Renal cortical epithelial cell (primary cell): Measurements from ENCODE around the gene EYA2. TPM values are rescaled to one million over a fixed set of nuclear protein-coding genes. Genes with fewer than 3 reads are reported as not detected.

Experiments used
- DNase-seq: peaks from one replicate; pipeline ENCODE4 v3.0.0-alpha.2; 2011; ENCODE audit warnings: low read depth
- total RNA-seq: library from RNA; depleted of rRNA; stranded (reverse); fragments of >200 nt; gene quantifications from 2 replicates; pipeline ENCODE4 v1.2.3, GENCODE V29; 2014

The EYA2 gene
- total RNA-seq, 1 donor from 2014 or later = not detected

- DNase-seq = no peak
These were observed 329.3 kb downstream of the EYA2 start for GRCh38 chr20:47223896-47224295.

DNA sequence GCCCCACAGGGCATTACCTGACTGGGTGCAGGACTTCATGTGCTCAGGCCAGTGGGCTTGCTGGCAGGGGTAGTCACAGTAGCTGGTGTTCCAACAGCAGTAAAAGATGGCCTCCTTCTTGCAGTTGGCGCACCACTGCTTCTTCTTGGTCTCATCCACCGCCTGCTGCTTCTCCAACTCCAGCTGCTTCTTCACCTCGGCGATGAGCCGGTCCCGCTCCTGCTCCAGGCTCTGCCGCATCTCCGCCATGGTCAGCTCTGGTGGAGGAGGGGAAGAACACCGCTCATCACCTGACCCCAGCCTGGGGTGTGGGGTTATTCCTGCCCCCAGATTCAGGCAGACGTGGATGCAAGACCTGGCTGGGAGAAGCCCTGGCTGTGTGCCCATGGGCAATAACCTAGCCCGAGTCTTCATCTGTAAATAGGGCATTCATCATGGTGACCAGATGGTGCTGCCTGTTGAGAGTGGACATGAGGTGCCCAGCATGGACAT is 329.7 kb downstream of the EYA2 start:
- no peak for DNase-seq

- no peak for DNase-seq
These were observed 330.2 kb downstream of the EYA2 start for GRCh38 chr20:47224857-47225256.

DNA sequence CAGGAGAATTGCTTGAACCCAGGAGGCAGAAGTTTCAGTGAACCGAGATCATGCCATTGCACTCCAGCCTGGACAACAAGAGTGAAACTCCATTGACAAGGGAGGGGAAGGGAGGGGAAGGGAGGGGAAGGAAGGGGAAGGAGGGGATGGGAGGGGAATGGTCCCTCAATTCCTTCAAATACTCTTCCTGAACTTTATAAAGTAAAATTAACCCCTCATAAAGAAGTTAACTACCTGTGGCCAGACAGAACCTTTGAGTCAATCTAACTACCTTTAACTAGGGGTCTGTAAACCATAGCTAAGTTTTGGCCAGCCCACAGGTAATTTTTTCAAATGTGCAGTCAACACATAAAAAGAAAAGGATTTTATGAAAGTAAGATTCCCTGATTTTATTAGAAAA is 330.8 kb downstream of the EYA2 start:
- no peak for DNase-seq

GRCh38 chr20:47227119-47227518 is 332.5 kb downstream of the EYA2 start:
- DNase-seq = no peak

DNA sequence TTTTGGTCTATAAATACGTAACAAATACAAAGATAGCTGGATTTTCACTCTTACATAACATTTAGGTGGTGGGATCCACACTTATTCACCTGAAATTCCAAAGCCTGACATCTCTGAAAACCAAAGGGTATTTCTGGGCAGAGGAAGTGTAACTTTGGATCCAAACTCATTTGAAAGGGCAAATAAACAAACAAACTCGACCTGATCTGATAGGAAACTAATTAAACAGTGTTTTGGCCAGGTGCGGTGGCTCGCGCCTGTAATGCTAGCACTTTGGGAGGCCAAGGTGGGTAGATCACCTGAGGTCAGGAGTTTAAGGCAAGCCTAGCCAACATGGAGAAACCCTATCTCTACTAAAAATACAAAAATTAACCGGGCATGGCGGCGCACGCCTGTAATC is 332.9 kb downstream of the EYA2 start:
- no peak for DNase-seq

DNA sequence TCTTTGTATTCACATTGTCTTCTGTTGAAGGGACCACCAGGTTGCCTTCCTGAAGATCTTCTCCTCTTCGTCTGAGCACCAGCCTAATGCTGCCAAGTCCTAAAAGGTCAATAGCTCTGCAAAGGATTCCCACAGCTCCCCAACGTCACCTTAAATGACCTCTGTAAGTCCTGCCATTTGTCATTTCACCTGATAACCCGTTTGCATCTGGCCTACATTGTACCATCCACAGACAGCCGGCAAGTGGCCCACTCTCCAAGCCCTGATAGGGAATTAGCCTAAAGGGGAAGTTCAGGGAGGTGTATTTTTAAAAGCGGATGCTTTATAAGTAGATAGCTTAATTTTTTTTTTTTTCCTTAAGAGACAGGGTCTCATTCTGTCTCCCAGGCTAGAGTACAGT is 334.0 kb downstream of the EYA2 start:
- DNase-seq = no peak

GRCh38 chr20:47230811-47231256 is 336.2 kb downstream of the EYA2 start:
- DNase-seq = no peak

DNA sequence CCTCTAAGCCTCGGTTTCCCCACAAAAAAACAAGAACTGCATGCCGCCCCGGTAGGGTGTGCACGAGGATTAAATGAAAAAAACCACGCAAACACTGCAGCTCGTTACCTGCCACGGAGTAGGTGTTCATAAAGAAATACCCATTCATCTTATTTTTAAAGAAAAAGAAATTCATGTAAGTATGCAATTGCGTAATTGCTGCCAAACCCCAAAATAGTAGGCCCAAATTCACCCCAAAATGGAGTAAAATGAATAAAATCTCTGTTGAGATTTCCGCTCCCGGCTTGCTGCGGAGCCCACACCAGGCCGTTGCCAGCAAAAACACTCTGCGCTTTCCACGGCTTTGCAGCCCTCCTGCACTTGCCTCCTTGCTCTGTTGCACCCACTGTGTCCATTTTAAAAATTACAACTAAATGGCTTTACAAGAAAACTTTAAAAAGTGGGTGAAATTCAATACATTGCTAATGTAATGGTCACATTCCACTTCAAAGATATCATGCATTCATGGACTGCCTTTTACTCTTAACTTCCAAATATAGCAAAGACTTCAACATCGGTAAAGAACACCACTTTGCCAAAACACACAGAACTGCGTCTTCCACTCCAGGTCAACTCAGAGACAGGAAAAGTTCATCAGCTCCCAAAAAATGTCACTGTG is 336.9 kb downstream of the EYA2 start:
- no peak for DNase-seq

DNA sequence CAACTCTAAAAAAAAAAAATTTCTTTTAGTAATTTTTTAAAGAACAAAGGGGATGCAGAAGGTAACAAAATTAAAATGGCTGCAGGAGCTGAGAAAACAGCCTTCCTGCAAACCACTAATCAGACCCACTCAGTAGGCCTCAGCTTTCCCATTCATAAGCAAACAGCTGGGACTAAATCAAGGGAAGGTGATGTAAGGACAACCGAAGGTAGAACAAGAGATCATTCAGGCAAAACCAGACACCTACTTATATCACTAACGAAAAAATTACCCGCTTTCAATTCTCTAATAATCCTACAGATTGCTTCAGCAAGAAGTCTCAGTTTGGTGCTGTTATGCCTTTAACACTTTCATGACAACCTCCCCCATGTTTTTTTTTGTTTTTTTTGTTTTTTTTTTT is 337.9 kb downstream of the EYA2 start:
- DNase-seq = no peak

DNA sequence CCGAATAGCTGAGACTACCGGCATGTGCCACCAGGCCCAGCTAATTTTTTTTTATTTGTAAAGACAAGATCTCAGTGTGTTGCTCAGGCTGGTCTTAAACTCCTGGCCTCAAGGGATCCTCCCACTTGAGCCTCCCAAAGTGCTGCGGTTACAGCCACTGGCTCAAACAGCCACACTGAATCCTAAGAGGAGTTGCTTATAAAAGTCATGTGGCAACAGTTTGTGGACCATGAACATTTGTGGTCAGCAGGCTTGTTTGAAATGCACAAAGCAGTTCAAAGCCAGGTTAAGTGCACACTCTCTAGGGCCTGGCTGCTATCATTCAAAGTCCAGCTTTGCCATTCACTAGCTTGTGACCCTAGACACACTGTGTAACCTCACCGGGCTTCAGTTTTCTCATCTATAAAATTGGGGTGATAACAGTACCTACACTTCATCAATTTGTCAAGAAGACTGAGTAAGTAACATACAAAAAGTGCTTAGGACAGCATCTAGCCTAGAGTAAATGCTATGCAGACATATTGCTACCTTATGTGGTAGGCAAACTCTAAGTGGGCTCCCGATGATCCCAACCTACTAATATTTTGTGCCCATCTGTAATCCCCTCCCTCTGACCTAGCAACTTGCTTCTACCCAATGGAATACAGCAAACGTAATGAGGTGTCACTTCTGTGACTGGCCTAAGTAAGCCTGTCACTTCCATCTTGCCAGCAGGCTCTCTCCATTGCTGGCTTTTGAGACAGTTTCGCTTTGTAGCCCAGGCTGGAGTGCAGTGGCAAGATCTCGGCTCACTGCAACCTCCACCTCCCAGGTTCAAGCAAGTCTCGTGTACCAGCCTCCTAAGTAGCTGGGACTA is 338.9 kb downstream of the EYA2 start:
- DNase-seq = peak; percentile 75

GRCh38 chr20:47235111-47235510 is 340.5 kb downstream of the EYA2 start:
- DNase-seq = no peak

GRCh38 chr20:47235853-47236638 is 341.4 kb downstream of the EYA2 start:
- no peak for DNase-seq

DNA sequence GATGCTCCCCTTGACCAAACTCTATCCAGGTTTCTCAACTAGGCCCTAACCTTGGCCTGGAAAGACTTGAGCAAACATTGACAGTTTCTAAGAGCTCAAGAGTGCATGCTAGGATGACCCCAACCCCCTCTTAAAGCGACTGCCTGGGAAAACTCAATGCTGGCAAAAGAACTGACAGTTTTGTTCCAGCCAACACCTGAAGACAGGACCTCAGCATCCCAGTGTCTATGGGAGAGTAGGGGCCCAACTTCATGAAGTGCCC is 341.9 kb downstream of the EYA2 start:
- DNase-seq = no peak

GRCh38 chr20:47237715-47238114 is 343.1 kb downstream of the EYA2 start:
- DNase-seq = no peak

Other genes with a start within 250 kb of the EYA2 start
- 1.4 and 4.2 TPM in 2 replicates for gene SLC13A3, start 243.4 kb upstream of the EYA2 start, total RNA-seq
- gene TP53RK, start 205.4 kb upstream of the EYA2 start, total RNA-seq = 16.0 and 22.4 TPM in 2 replicates
- gene SLC2A10, start 185.2 kb upstream of the EYA2 start, total RNA-seq = 8.0 and 13.9 TPM in 2 replicates